H1 (cell line): ENCODE measurements around the gene LIPC. TPM values are rescaled to one million over a fixed set of nuclear protein-coding genes. Genes with fewer than 3 reads are reported as not detected.

ENCODE experiments used
- CHD2 ChIP-seq: IDR thresholded peaks from 2 replicates; pipeline ENCODE4 v1.6.1; 2012; ENCODE audit warnings: low read length, improper control_type of control experiment
- GTF2F1 ChIP-seq: IDR thresholded peaks from 2 replicates; pipeline ENCODE4 v1.6.1; 2012; ENCODE audit warnings: low read depth, low read length, improper control_type of control experiment, borderline replicate concordance
- POU5F1 ChIP-seq: IDR thresholded peaks from 2 replicates; pipeline ENCODE4 v1.6.1; 2011; ENCODE audit warnings: low read depth, mild to moderate bottlenecking, low read length, moderate library complexity
- TBP ChIP-seq: IDR thresholded peaks from 2 replicates; pipeline ENCODE4 v1.6.1; 2011; ENCODE audit warnings: low read depth, low read length, improper control_type of control experiment
- polyA plus RNA-seq, 7 experiments: library from polyadenylated mRNA; depleted of rRNA in 3 of 7; stranded (reverse) in 5 of 7; unstranded in 2 of 7; fragments of >200 nt in 5 of 7; fragments of 200-250 nt in 2 of 7; gene quantifications; 1 replicate in 5 of 7; 2 replicates in 1 of 7; 4 replicates in 1 of 7; pipeline versions ENCODE4 v1.2.1 to v1.2.3, GENCODE V29; 2011 to 2013; ENCODE audit warnings: missing spikeins in 2 of 7, mixed read lengths in 2 of 7
- total RNA-seq: library from RNA; stranded (reverse); fragmentation: NEBNext Ultra II Directional; extraction: Animal tissue kit (Norgen Biotek cat#: 25700); gene quantifications from 2 replicates; pipeline ENCODE4 v1.2.1, GENCODE V29; 2021
- TF ChIP-seq, protein P1 (sequence below): IDR thresholded peaks from 2 replicates; pipeline ENCODE4 v1.6.1; 2011; ENCODE audit warnings: low read length, improper control_type of control experiment

LIPC gene
- total and polyA plus RNA-seq, 2 of the 8 experiments (the other 6 are each of a cell fraction or from before 2014, with no cell fraction given) = not detected

DNA sequence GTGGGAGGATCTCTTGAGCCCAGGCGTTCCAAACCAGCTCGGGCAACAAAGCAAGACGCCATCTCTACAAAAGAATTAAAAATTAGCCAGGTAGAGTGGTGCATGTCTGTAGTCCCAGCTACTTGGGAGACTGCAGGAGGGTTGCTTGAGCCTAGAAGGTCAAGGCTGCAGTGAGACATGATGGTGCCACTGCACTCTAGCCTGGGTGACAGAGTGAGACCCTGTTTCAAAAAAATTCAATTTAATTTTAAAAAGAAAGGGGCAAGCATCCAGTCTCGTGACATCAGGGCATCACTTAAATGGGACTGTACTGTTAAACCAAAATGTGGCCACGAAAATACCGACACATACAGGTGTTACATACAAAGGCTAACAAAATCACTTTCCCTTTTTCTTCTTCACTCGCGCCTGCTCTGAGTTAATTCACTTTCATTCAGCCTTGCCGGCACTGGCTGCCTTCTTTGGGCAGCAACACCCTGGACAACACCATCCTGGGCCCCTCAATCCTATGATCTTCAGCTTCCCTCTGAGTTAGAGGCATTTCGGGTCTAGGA, 121.7 kb downstream of the LIPC start (continued):
- TF ChIP-seq, protein P1, sequence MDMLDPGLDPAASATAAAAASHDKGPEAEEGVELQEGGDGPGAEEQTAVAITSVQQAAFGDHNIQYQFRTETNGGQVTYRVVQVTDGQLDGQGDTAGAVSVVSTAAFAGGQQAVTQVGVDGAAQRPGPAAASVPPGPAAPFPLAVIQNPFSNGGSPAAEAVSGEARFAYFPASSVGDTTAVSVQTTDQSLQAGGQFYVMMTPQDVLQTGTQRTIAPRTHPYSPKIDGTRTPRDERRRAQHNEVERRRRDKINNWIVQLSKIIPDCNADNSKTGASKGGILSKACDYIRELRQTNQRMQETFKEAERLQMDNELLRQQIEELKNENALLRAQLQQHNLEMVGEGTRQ = no peak
- no peak for TF ChIP-seq POU5F1
- no peak for TF ChIP-seq GTF2F1
- no peak for TF ChIP-seq TBP
- no peak for TF ChIP-seq CHD2
